RWPE2 (cell line): ENCODE measurements around the gene ECM2.
A peak's percentile ranks its signal among the peaks of the same experiment; 100 is the strongest.

ENCODE experiments used
- ATAC-seq: fragments of 200-7000 bp; cut with Tn5 transposase; 3 replicates; pipeline ENCODE4 v1.9.1; 2021; ENCODE audit warnings: low read depth
- DNase-seq: peaks from one replicate; pipeline ENCODE4 v3.0.0-alpha.2; 2020; ENCODE audit warnings: low spot score
- H3K27ac ChIP-seq: fragments of 450-650 bp; 2 replicates; pipeline ENCODE4 v1.5.1; 2017; ENCODE audit warnings: mild to moderate bottlenecking; ENCODE audit not compliant: poor library complexity, severe bottlenecking
- H3K27me3 ChIP-seq: fragments of 250-450 bp; sonication (Bioruptor Pico); 2 replicates; pipeline ENCODE4 v1.5.1; 2021; ENCODE audit warnings: mild to moderate bottlenecking, moderate library complexity; ENCODE audit not compliant: insufficient read depth, poor library complexity, severe bottlenecking
- H3K36me3 ChIP-seq: fragments of 250-450 bp; sonication (Bioruptor Pico); 2 replicates; pipeline ENCODE4 v1.5.1; 2020; ENCODE audit warnings: low read depth, mild to moderate bottlenecking, moderate library complexity
- H3K4me1 ChIP-seq: fragments of 250-450 bp; sonication (Bioruptor Pico); 2 replicates; pipeline ENCODE4 v1.5.1; 2021; ENCODE audit warnings: mild to moderate bottlenecking, moderate library complexity; ENCODE audit not compliant: insufficient read depth, poor library complexity, severe bottlenecking
- H3K4me3 ChIP-seq: fragments of 250-450 bp; sonication (Bioruptor Pico); 2 replicates; pipeline ENCODE4 v1.5.1; 2021; ENCODE audit warnings: mild to moderate bottlenecking, moderate library complexity; ENCODE audit not compliant: severe bottlenecking
- H3K9me3 ChIP-seq: fragments of 250-450 bp; sonication (Bioruptor Pico); 2 replicates; pipeline ENCODE4 v1.5.1; 2021; ENCODE audit warnings: mild to moderate bottlenecking, moderate library complexity; ENCODE audit not compliant: severe bottlenecking
- TF ChIP-seq, protein P1 (sequence below): fragments of 450-650 bp; IDR thresholded peaks from one replicate; pipeline ENCODE4 v1.5.1; 2017; ENCODE audit warnings: mild to moderate bottlenecking, moderate library complexity; ENCODE audit not compliant: poor library complexity, severe bottlenecking

The ECM2 gene

DNA sequence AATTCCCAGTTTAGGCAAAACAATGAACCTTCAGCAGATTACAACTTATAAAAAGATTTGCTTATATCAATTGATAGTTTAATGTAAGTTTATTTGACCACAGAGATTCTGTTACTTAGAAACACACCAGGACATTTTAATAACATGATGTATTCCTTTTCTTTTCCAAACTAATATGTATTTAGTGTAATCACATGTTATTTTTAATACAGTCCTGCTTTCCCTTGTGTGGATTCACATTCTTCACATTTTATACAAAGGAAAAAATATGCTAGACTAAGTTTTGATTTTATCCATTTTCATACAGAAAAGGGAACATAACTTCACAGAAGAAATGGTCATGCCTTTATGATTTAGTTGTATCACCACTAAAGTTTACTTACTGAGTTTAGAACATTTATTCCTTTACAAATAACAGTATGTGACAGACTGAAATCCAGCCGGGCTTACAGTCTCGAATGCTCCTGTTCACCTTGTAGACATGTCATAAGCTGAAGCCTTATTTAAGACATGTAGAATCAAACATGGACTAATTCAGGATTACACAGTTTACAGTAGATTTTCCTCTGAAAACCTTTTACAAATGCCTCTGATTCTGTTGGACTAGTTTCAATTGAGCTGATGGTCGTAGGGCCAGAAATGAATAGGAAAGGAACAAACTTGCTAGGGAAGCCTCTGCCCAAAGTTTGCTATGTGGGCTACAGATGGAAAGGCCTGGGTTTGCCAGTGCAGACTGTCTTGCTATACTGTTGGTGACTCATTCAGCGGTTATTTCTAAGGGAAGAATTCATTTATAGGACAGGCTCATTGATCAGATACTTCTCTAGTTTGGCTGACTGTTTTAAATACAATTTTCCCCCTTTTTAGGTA lies 46.9 kb downstream of the ECM2 start:
- no peaks in the 10 kb centered on the region for H3K4me1 ChIP-seq
- no peaks in the 10 kb centered on the region for H3K9me3 ChIP-seq
- peak; percentile 42; the same call in 1 of the 3 replicates for ATAC-seq
- no peak for DNase-seq
- TF ChIP-seq, protein P1, sequence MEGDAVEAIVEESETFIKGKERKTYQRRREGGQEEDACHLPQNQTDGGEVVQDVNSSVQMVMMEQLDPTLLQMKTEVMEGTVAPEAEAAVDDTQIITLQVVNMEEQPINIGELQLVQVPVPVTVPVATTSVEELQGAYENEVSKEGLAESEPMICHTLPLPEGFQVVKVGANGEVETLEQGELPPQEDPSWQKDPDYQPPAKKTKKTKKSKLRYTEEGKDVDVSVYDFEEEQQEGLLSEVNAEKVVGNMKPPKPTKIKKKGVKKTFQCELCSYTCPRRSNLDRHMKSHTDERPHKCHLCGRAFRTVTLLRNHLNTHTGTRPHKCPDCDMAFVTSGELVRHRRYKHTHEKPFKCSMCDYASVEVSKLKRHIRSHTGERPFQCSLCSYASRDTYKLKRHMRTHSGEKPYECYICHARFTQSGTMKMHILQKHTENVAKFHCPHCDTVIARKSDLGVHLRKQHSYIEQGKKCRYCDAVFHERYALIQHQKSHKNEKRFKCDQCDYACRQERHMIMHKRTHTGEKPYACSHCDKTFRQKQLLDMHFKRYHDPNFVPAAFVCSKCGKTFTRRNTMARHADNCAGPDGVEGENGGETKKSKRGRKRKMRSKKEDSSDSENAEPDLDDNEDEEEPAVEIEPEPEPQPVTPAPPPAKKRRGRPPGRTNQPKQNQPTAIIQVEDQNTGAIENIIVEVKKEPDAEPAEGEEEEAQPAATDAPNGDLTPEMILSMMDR: no peak
- no peak overlapping the region for H3K27ac ChIP-seq
- no peaks in the 10 kb centered on the region for H3K36me3 ChIP-seq
- H3K27me3 ChIP-seq: no peaks in the 10 kb centered on the region
- H3K4me3 ChIP-seq: no peak overlapping the region

DNA sequence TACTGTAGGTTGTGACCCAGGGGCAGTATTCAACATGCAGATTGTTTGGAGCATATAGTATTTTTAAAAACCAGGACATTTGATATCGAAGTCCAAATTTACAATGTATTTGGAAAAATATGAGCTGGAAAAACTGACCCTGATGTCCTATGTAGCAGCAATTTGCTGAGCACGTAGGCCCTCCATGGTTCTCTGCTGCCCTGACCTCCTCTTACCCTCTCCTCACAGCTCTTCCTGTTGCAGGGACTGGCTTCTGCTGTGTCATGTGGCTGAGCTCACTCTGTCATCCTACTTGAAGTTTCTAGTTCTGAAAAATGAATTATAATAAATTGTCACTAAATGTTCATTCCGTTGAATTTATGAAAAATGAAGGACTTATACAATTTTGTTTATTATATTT lies 49.4 kb downstream of the ECM2 start:
- no peaks in the 10 kb centered on the region for H3K27me3 ChIP-seq
- H3K4me3 ChIP-seq: no peak overlapping the region
- H3K27ac ChIP-seq: no peak overlapping the region
- TF ChIP-seq, protein P1: no peak
- DNase-seq: no peak
- no peak for ATAC-seq
- H3K9me3 ChIP-seq: no peaks in the 10 kb centered on the region
- no peaks in the 10 kb centered on the region for H3K36me3 ChIP-seq
- H3K4me1 ChIP-seq: peaks cover 5% of the 10 kb centered on the region

DNA sequence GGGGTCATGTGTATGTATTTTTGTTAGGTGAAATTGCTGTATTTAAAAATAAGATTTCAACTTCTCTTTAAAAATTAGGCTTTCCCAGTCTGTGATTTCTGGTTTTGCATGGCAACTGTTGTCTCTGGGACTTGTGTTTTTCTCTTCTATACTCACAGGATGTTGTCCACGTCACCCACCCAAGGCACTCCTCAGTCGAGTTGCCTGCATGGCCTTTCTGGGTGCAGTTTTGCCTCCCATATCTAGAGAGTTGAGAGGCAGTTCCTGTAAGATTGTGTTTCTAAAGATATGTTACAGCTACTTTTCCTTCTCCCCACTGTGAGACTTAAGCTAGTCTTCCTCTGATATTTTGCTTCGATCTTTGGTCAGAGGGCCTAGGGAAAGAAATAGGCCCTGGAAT lies 51.2 kb downstream of the ECM2 start:
- Histone ChIP-seq H3K27ac (no peak overlapping the region), H3K9me3 (no peaks in the 10 kb centered on the region), H3K36me3 (no peaks in the 10 kb centered on the region), H3K4me3 (no peak overlapping the region), H3K4me1 (peaks cover 18% of the 10 kb centered on the region), H3K27me3 (no peaks in the 10 kb centered on the region)
- no peak for ATAC-seq
- TF ChIP-seq, protein P1: no peak
- DNase-seq: no peak

DNA sequence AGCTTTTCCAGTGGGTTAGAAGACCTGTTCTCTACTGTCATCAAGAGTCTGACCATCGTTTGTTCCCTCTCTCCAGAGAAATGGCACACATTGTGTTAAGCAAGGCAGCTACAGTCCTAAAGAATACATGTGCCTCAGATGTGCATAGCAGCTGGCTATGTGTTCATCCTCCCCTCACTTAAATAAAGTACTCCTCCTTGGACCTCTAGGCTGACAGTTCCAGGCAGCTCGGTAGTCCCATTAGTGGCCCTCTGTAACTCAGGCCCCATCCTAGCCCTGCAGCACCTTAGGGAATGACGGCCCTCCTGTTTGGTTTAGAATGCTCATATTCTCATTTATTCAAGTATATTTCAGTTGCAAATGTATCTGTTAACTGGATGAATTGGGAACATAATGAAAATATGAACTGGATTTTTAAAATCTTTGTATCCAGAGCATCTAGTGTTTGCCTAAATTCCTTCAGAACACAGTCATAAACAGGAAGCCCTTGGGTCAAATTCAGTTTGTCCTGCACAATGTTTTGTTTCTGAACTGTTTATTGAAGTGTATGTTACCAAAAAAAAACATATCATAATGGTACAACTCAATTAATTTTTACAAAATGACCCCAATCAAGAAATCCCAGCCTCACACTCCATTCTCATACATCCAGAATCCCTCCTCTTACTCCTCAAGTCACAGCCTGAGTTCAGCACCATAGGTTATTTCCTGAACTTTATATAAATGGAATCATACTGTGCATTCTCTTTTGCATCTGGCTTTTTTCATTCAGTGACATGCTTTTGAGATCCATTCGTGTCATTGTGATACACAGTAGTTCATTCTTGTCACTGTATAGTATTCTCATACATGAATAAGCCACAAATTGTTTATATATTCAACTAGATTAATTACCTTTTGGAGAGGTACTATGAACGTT lies 51.9 kb downstream of the ECM2 start:
- DNase-seq: no peak

More for the DNA sequence above, 51.9 kb downstream of the ECM2 start:
- H3K4me1 ChIP-seq: peaks cover 18% of the 10 kb centered on the region
- no peak overlapping the region for H3K27ac ChIP-seq
- no peaks in the 10 kb centered on the region for H3K27me3 ChIP-seq
- ATAC-seq: no peak
- H3K9me3 ChIP-seq: no peaks in the 10 kb centered on the region
- H3K4me3 ChIP-seq: no peak overlapping the region
- TF ChIP-seq, protein P1: no peak
- no peaks in the 10 kb centered on the region for H3K36me3 ChIP-seq
